Mucosa of descending colon (tissue), 3 donors: ENCODE results near the gene PDE8B. TPM values are rescaled to one million over a fixed set of nuclear protein-coding genes. Genes with fewer than 3 reads are reported as not detected.

Experiments
- ATAC-seq: fragments of 200-7000 bp; cut with Tn5 transposase; one replicate; pipeline ENCODE4 v1.9.1; 2020; ENCODE audit warnings: mild to moderate bottlenecking, moderate library complexity
- DNase-seq, 3 donors: peaks; one replicate each; pipeline ENCODE4 v3.0.0-alpha.2; 2020
- H3K36me3 ChIP-seq: fragments of 200-600 bp; one replicate; pipeline ENCODE4 v1.8.0; 2021; ENCODE audit warnings: low read depth, mild to moderate bottlenecking
- H3K4me1 ChIP-seq: fragments of 200-600 bp; one replicate; pipeline ENCODE4 v1.8.0; 2021; ENCODE audit warnings: low read depth, mild to moderate bottlenecking
- H3K4me3 ChIP-seq: fragments of 200-600 bp; one replicate; pipeline ENCODE4 v1.8.0; 2021; ENCODE audit warnings: mild to moderate bottlenecking
- H3K9me3 ChIP-seq: fragments of 200-600 bp; one replicate; pipeline ENCODE4 v1.8.0; 2021; ENCODE audit warnings: mild to moderate bottlenecking
- intact Hi-C, 2 donors: fragments of 100-400 bp; cut with DNase I in 1 of 2; cut with micrococcal nuclease in 1 of 2; formaldehyde crosslinking; loops; one replicate each; pipeline versions ENCODE4 v1.11.0 to v1.11.1; 2022; cut with DNase I, micrococcal nuclease
- total RNA-seq, 3 donors: library from RNA; stranded (reverse); fragmentation: NEBNext Ultra II Directional in 2 of 3; extraction: Animal tissue kit (Norgen Biotek cat#: 25700) in 2 of 3; gene quantifications; one replicate each; pipeline versions ENCODE4 v1.2.1 to v1.2.4, GENCODE V29; 2021 to 2023
- TF ChIP-seq, protein P1 (sequence below): fragments of 200-600 bp; IDR thresholded peaks from one replicate; pipeline ENCODE4 v1.8.0; 2022; ENCODE audit warnings: antibody characterized with exemption, mild to moderate bottlenecking
- donor health status: DM: no; HTN: no; CAD: no; lungs with moderate emphysema.
- donor health status: DM: no; HTN: no; CAD: no.
- donor health status: DM: no; HTN: yes; CAD: no.

Gene PDE8B
- total RNA-seq, 3 donors from 2014 or later, result 0.52 to 6.9 (median 0.70) TPM

DNA sequence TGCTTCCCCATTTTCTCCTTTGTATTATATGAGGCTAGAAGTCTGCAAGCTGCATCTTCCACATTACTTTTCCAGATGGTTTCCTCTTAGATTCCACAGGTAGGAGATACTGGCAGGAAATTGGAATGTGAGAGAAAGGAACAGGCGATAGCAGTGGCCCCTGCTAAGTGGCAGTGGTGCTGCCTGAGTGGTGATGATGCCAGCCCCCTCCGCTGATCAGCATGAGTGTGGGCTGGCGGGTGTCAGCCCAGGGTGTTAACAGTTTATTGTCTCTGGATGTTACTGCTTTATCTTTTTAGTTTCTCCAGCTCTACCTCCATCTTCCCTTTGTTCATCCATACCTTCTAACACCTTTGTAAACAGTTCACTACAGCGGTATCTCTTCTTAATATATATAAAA lies 13.2 kb downstream of the PDE8B start:
- Histone ChIP-seq H3K4me1 (no peaks in the 10 kb centered on the region), H3K9me3 (no peaks in the 10 kb centered on the region), H3K36me3 (no peaks in the 10 kb centered on the region), H3K4me3 (no peak overlapping the region)
- intact Hi-C loops, result no loop called here
- no peak for DNase-seq
- TF ChIP-seq, protein P1, sequence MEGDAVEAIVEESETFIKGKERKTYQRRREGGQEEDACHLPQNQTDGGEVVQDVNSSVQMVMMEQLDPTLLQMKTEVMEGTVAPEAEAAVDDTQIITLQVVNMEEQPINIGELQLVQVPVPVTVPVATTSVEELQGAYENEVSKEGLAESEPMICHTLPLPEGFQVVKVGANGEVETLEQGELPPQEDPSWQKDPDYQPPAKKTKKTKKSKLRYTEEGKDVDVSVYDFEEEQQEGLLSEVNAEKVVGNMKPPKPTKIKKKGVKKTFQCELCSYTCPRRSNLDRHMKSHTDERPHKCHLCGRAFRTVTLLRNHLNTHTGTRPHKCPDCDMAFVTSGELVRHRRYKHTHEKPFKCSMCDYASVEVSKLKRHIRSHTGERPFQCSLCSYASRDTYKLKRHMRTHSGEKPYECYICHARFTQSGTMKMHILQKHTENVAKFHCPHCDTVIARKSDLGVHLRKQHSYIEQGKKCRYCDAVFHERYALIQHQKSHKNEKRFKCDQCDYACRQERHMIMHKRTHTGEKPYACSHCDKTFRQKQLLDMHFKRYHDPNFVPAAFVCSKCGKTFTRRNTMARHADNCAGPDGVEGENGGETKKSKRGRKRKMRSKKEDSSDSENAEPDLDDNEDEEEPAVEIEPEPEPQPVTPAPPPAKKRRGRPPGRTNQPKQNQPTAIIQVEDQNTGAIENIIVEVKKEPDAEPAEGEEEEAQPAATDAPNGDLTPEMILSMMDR, result no peak
- no peak for ATAC-seq

DNA sequence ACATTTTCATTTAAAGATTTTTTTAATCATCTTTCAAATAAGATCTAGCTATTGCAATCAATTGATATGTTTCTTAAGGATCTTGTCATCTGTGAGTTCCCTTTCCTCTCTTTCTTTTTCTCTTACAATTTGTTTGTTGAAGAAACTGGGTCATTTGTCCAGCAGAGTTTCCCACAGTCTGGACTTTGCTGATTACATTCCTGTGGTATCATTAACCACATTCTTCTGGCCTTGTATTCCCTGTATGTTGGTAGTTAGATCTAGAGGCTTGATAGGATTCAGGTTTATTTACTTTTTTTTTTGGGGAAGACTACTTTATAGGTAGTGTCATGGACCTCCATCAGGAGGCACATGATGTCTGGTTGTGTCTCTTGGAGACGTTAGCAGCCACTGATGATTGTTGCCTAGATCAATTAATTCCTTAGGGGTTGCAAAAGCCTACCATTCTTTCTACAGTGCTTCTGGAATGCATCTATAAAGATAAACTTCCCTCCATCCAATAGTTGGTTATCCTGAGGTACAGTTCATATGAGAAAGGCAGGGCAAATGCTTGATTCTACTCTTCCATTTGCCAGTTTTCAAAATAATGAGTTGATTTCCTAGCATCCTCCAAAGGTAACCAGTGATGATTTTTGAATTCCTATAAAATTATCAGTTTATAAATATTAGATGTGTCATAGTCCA lies 14.3 kb downstream of the PDE8B start:
- DNase-seq (no peak), ATAC-seq (no peak)
- no peaks in the 10 kb centered on the region for H3K36me3 ChIP-seq
- no peaks in the 10 kb centered on the region for H3K9me3 ChIP-seq
- intact Hi-C loops, result no loop called here
- no peaks in the 10 kb centered on the region for H3K4me1 ChIP-seq
- no peak overlapping the region for H3K4me3 ChIP-seq
- TF ChIP-seq, protein P1, result no peak

DNA sequence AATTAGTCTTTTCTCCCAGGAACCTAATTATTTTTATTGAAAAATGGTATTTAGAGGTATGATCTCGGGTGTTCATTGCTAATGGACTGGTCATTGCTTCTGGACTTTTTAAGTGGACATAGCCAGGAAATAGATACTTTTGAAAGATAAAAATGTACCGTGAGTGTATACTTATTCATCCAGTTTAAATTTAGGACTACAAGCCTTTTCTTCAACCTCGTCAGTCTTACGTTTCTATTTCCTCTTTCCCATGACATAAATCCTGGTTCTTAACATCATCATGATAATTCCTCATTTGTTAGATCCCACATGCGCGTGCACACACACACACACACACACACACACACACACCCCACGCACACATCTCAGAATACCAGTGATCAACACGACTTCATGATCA lies 15.1 kb downstream of the PDE8B start:
- DNase-seq (no peak), ATAC-seq (no peak)
- TF ChIP-seq, protein P1, result no peak
- intact Hi-C loops, result no loop called here
- Histone ChIP-seq H3K9me3 (no peaks in the 10 kb centered on the region), H3K36me3 (no peaks in the 10 kb centered on the region), H3K4me3 (no peak overlapping the region), H3K4me1 (no peaks in the 10 kb centered on the region)

DNA sequence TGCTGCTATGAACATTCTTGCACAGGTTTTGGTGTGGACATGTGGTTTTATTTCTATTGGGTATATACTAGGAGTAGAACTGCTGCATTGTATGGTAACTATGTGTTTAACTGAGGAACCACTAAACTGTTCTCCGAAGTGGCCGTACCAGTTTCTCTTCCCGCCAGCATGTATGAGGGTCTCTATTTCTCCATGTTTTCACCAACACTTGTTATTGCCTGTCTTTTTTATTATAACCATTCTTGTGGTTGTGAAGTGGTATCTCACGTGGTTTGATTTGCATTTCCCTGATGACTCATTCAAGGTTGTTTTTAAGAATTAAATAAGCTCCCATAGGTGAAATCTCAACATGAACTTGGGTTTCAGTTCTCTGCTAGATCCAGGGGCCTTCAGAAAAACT lies 19.4 kb downstream of the PDE8B start:
- Histone ChIP-seq H3K36me3 (no peaks in the 10 kb centered on the region), H3K9me3 (no peaks in the 10 kb centered on the region), H3K4me3 (no peak overlapping the region), H3K4me1 (no peaks in the 10 kb centered on the region)
- TF ChIP-seq, protein P1, result no peak
- intact Hi-C loops, result no loop called here
- no peak for ATAC-seq
- no peak for DNase-seq

DNA sequence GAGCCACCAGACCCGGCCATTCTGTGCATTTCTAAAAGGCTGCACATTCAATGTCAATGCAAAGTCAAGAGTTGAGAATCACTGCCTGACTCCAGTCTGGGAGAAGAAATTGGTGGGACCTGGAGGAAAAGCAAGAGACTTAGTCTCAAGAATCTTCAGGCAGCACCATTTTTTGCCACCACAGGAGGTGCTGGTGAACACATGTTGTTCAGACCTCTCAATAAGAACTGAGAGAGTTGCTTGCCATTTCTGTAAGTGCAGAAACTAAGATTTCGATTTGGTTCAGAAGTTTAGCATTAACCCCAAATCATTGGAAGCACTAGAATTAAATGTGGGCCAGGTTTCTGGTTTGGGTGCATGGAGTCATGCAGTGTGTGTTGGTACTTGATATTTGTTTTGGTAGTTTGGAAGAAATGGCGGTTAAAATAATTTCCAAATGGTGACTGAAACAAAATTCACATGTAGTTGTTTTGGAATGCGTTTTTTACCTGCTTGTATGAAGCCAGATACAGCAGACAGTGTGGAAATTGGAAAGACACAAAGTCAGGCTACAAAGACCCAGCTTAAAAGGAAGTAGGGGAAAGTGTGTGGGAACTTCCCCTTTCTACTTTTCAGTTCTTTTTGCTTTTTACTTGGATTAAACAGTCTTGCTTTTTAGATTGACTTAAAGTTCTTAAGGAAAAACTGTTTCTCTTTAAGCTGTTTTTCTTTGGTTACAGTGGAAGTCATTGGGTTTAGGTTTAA lies 20.4 kb downstream of the PDE8B start:
- H3K4me3 ChIP-seq, result no peak overlapping the region
- no peaks in the 10 kb centered on the region for H3K9me3 ChIP-seq
- TF ChIP-seq, protein P1, result no peak
- DNase-seq (no peak), ATAC-seq (no peak)
- H3K4me1 ChIP-seq, result no peaks in the 10 kb centered on the region
- intact Hi-C loops, result no loop called here
- H3K36me3 ChIP-seq, result no peaks in the 10 kb centered on the region
